HG03469 (cell line): ENCODE results near the gene ZNF837.
"Not testable (repeated sequence)": the region's sequence is repeated elsewhere in the genome, so short reads cannot be mapped to it uniquely, and the experiment has no call there.

Experiments
- ATAC-seq: cut with Tn5 transposase; IDR thresholded peaks from one replicate; pipeline ENCODE4 v1.9.1; 2021; ENCODE audit warnings: mild to moderate bottlenecking, moderate library complexity, moderate number of reproducible peaks; ENCODE audit not compliant: unreplicated experiment

The ZNF837 gene

DNA sequence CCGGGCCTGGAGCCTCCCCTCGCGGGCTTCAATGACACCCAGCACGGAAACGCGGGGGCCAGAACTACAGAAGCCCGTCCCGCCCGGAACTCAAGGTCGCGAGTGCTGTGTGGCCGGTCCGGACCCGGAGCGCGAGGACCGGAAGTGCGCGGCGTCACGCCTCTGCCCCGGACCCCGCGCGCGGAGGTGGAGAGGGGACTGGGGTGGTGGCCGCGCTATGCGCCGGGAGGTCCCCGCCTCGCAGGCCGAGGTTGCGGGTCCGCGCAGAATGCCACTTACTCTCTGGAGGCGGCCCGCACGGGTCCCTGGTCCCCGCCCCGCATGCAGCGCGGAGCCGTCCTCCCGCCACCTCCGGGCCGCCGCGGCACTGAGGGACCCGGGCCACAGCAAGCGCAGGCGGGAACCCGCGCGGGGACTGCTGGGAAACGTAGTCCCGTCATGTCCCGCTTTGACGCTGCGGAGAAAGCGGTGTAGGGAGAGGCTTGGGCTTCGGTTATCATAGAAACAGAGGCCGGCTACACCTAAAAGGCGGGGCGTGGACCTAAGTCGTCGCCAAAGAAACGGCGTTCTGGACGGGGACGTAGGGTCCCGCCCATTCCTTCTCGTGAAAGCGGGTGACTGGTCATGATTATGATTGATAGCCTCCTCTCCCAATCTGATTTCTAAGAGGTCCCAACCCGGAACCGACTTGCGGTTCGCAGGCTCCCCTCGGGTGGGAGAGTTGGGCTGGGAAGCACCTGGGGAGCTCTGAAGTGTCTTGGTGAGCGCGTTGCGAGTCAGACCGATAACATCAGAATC is at the start of gene ZNF837:
Gene ZNF837, minus strand, starts transcription at position 369 of the 798 bp plus-strand sequence. CDS start 11,698 bp downstream, outside the sequence.
- peak; percentile 57 for ATAC-seq

DNA sequence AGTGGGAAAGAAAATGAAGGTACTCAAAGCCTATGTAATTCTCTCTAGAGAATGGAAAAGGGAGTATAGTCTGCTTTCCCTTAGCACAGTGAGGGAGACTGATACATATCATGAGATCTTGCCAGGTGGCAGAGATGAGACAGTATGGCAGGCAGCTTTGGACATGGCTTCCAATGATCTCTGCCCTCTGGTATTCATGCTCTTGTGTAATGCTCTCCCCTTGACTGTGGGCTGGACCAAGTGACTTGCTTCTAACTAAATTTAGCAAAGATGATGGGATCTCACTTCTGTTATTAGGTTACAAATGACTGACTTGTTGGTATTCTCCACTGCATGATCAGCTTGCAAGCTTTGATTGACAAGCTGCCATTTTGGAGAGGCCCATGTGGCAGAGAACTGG is 48.9 kb upstream of the ZNF837 start:
- no peak for ATAC-seq

DNA sequence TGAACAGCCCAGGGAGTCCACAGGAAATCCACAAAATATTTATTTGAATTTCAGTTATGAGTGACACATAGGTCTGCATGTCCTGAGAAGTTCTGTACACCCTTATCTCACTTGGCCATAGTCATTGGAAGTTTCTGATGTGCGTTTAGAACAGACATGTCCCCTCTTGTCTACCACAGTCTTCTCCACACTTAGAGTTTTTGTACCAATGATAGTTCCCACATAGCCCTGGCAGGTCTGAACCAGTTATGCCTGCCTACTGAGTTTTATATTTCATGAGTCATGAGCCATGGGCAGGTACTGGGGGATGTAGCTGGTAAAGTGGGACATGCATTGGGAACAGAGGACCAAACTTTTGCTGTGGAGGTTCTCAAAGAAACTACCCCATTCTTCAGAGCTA is 47.8 kb upstream of the ZNF837 start:
- ATAC-seq: no peak

DNA sequence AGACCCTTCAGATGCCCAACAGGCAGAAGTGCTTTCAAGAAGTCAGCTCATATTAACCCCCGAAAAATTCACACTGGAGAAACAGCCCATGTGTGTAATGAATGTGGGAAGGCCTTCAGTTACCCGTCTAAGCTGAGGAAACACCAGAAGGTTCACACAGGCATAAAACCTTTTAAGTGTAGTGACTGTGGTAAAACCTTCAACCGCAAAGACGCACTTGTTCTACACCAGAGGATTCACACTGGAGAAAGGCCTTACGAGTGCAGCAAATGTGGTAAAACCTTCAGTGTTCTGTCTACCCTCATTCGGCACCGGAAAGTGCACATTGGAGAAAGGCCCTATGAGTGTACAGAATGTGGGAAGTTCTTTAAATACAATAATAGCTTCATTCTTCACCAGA is 36.2 kb upstream of the ZNF837 start:
- ATAC-seq: no peak

DNA sequence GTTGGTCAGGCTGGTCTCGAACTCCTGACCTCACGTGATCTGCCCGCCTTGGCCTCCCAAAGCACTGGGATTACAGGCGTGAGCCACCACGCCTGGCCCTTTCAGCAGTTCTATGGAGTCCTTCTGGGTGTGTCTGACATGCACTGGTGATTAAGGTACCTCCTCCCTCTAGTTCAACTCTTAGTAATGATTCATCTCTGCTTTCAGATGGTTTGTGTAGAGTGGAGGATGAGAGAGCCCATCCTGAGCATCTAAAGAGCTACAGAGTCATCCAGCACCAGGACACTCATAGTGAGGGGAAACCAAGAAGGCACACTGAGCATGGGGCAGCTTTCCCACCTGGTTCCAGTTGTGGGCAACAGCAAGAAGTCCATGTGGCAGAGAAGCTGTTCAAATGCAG is 35.8 kb upstream of the ZNF837 start:
- no peak for ATAC-seq

DNA sequence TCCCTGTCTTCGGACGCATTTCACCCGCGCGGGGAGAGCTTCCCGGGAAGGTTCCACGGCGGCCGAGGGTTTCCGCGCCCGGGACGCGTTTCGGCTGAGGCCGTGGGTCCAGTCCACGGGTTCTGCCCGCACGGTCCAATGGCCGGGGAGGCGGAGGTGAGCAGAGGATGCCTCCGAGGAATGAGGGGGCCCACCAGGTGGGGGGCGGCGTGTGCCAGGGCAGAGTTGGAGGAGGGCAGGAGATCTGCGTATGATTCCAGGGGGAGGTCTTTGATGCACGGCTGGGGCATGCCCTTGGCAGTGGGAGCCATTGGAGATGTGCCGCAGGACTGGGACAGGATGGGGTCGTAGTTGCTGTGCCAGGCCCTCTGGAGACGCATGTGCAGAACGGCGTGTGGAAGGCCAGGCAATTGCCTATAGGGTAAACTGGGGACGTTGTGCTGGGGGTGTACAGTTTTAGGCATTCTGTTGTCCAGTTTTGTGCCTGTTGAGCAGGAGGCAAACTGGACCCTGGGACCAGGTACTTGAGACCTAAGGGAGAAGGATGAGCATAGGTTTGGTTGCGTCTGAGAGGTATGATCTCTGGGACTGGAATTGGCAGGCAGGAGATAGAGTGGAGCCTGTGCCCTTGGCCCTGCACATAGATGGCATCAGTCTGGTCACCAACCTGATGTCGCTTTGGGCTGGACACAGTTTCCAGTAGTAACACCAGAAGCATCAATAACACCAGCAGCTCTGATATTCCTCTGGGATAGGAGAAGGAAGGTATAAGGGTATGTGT is 28.4 kb upstream of the ZNF837 start:
- ATAC-seq: peak; percentile 16

DNA sequence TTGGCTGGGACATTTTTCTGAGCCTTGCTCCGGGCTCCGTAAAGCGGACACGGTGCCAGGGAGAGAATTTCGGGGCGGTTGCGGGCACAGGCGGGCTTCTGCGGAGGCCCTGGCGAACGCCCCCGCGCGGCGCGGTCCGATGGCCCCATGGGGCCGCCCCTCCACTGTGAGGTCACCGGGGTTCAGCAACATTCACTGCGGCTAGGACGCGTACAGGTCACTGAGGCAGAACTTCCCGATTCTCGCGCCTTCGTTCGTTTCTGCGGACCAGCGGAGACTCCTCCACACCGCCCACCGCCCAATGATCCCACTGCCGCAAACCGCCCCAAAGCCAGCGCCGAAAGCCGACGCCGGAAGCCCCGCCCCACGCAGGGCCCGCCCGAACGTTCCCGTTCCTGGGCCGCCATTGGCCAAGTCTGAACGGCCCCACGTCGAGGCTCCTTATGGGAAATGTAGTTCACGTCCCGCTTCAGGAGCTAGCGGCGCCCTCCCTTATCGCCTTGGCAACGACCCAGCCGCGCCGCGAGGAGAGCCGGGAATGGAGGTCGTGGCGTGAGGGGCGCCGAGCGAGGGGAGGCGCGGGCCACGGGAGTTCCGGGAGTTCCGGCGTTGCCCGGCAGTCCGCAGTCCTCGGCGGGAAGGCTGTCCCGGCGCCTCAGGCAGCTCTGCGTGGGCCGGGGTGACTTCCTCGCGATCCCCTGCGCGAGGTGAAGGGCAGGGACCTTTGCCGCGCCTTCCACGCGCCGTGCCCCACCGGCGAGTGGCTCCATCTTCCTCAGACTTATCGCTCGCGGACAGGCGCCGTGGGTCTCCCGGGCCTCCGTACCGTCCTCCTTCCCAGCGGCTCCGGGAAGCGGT is 27.6 kb upstream of the ZNF837 start, which contains the start of gene ZNF584:
Gene ZNF584, plus strand, starts transcription at position 498 of the 858 bp plus-strand sequence. CDS start 499 bp downstream, outside the sequence.
- ATAC-seq: peak; percentile 76

DNA sequence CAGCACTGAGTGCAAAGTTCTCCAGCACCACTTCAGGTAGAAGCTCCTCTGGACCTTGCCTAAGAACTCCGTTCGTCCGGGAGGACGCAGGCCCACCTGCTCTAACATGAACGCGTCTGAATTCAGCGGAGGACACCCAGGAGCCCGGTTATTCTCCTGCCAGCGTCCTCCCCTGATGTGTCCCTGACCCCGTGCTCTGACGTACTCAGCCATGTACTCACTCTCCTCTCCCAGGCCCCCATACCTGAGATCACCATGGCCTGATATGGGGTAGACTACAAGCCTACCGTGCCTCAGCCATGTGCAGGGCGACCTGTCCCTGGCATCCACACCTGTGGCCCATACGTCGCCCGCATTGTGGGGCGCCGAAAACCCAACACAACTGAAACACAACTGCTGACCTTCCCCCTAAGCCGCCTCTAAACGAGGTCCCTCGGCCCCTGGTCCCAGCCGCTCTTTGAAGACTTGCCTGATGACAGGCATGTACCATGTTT is 26.9 kb upstream of the ZNF837 start:
- peak; percentile 3 for ATAC-seq

DNA sequence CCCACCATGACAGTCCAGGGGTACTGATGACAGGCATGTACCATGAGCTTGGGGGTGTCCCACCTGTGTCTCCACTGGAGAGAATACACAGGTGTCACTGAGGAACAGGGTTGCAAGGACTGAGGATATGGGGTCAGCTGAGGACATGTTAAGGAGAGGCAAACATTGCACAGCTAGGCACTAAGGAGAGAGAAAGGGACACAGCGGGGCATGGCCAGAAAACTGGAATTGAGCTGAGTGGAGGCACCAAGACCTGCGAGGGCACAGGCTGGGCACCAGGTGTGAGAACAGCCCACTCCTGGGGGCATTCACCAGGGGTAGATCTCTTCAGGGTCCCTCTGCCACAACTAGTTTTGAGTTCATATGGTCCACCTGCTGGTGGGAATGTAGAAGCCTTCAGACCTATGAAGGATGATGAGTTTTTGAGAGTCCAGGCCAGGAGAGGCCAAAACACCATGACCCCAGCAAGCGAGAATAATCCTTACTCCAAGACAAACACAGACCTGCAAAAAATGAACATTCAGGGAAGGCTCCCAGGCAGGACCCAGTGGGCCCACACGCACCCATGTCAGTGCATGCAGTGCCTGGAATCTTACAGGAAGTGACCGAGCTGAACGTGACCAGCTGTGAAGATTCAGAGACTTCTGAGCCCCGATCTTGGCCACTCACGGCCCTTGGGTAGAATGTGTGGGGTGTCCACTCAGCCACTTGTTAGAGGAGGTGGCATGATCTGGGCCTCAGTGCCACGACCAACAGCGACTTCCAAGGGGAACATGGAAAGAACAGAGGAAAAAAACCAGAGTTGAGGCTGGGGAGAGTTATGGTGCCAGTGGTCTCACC is 26.2 kb upstream of the ZNF837 start:
- ATAC-seq: no peak

DNA sequence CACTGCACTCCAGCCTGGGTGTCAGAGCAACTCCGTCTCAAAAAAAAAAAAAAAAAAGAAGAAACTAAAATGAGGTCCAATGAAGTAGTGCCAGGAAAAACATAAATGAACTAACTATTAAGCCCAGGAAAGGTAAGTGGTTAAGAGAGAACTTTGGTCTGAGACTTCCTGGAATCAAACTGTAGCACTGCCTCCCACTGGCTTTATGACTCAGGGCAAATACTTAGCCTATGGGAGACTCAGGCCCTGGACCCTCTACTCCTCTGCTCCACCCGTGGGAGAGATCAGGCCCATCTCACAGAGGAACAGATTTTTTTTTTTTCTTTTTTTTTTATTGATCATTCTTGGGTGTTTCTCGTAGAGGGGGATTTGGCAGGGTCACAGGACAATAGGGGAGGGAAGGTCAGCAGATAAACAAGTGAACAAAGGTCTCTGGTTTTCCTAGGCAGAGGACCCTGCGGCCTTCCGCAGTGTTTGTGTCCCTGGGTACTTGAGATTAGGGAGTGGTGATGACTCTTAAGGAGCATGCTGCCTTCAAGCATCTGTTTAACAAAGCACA is 23.2 kb upstream of the ZNF837 start:
- ATAC-seq: not testable (repeated sequence)

DNA sequence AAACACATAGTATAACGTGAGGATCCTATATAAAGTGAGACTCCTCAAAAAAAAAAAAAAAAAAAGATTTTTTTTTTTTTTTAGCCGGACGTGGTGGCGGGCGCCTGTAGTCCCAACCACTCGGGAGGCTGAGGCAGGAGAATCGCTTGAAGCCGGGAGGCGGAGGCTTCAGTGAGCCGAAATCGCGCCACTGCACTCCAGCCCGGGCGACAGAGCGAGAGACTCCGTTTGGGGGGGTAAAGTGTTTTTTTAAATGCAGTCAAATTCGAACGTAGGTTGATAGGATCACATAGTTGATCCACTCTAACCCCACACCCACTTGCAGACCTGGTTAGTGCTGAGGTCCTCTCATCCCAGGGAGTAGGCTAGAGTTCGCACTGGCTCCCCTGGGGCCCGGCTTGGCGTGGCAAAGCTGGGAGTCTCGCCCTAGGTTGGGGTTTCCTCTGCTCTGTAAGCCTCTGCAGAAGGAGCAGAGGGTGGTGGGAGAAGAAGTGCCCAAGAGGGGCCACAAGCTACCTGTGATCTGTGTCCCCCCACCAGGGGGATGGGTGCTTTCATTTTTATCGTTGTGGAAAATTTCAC is 21.1 kb upstream of the ZNF837 start:
- ATAC-seq: no peak

DNA sequence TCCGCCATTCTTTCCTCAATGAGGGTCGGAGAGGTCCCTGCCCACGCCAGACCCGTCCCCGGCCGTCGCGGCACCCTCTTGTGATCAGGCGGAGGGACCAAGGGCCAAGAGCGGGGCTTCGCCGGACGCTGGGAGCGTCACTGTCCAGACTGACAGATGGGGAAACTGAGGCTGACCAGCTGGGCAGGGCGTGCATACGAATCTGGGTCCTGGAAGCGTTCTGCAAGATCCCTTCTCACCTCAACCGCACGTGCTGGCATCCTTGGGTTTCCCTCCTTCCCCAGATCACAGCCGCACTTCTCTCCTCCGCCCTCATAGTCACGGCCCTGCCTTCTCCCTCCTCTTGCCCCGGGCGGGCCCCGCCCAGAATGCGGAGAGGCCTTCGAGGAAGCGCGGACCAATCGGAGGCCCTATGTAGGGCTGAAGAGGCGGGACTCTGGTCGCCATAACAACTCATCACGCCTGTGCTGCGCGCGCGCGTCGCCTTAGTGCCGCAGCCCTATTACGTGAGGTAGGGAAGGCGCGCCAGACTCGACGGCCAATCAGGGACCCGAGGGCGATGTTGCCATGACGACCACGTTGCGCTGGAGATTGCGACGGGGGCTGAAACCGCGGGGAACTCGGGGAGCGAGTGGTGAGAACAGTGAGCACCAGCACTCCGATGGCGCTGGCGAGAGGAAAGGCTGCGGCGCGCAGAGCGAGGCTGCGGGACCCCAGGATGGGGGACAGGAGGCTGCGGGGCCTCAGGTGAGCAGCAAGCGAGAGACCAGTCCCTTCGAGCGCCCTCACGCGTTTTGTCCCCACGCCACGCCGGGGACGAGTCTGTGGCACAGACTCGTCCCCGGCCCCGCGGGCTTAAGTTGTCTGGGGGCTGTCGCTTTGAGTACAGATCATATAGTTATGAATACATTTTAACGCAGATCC is 20.3 kb upstream of the ZNF837 start:
- ATAC-seq: peak; percentile 94

DNA sequence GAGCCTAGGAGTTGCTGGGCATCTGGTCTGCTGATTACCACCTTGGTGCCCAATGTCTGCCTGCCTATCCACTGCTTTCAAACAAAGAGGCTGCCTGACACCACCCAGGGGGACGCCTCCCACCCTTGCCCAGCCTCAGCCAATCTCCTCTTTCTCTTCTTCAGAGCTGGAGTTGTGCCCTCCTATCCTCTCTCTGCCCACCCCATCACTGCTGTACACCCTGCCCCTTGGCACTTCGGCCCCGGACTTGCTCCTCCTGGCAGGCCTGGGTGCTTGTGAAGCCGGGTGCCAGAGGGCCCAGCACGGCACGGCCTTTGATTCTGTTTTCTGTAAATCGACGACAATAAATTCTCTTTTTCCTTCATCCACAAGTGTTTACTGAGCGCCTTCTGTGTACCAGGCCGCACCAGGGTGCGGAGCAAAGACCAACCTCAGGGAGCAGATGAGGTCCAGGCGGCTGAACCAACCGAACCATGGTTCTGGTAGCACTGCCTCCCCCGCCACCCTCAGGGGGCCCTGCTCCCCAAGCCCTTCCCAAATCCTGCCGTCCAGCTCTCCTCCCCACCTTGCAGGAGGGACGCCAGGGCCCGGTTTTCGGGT is 19.6 kb upstream of the ZNF837 start:
- no peak for ATAC-seq

DNA sequence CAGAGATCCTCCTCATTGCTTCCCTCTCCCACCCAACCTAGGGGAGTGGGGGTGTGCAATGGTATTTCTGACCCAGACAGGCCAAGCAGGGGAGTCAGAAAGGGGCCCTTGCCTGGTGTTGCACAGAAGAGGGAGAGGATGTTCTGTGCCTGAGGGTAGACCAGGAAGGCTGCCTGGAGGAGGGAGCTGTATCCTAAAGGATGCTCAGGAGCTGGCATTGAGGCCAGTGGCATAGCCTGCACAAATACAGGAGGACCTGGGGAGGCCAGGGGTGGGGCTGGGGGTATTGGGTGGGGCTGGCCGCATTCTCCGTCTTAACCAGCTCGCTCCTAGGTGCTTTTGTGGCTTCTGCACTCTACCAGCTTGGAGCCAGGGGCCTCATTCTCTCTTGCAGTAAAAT is 19.1 kb upstream of the ZNF837 start:
- ATAC-seq: no peak

DNA sequence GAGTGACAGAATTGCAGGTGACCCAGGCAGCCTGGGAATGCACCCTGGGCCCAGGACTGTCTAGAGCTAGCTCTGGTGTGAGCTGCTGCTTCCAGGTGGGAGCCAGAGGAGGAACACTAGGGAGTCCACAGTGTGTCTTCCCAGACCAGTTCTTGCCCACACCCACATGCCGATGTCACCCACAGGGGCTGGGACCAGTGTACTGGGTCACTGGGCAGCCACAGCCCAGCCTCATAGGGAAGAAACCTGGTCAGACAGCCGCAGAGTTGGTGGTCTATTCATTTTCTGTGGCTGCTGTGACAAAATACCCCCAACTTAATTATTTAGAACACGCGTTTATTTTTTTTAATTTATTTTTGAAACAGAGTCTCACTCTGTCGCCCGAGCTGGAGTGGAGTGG is 17.7 kb upstream of the ZNF837 start:
- ATAC-seq: no peak

DNA sequence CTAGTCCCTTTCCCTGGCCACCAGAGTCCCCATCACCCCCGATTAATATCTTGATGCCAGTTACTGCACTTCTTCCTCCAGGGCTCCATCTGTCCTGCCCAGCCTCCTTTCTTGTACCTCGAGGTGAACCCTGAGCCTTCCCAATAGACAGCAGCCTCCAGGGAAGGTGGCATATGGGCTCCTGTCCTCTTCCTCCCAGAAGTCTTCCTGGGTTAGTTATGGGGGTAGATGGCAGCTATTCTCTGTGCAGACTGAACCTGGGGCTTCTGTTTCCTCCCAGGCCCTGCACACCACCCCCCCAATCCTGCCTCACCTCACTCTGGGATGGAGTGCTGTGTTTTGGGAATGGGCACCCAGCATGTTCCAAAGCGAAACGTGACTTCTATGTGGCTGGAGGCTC is 17.3 kb upstream of the ZNF837 start:
- ATAC-seq: no peak

DNA sequence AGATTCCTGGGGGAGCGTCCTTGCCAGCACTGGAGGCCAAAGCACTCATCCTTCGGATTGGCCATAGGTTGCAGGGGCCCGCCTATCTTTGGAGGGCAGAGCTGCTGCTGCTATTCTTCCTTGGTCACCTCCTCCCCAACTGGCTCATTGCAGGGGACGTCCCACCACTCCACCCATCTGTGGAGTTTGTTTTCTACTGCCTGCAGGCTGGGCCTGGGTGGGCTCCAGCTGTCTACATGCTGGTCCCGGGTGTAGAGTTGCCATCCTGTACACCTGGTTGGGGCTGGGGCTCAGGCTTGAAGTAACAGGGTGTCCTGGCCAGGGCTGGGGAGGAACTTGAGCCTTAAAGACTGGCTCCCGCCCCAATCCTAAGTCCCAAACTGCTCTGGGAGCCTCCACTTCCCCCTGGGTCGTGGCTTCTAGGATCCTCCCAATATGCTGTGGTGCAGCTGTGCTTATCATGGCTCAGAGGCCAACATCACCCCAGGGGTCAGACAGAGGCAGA is 16.8 kb upstream of the ZNF837 start:
- ATAC-seq: no peak
